Measurements from ENCODE around the gene SRGAP3.

SRGAP3 gene

DNA sequence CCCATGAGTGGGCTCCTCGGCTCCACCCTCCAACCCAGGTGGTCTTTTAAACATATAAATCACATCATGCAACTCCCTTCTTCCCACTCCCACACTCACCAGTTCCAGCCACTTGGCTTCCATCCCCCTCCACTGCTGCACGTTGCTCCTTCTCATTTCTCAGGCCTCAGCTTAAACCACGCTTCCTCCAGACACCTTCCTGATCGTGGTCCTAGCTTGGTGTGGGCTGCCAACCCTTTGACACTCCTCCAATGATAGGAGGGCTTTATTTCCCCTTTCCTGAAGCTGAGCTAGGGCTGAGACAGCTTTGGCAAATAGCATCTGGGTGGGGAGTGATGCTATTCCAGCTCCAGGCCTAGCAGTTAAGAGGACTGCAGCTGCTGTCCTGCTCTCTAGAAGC, 130.1 kb downstream of the SRGAP3 start:
- TF ChIP-seq TAF1 (IDR thresholded peaks at IDR 0.05; ENCODE audit: borderline replicate concordance, low read depth, low read length) = no peak
- no peak for TF ChIP-seq POLR2AphosphoS5 (IDR thresholded peaks at IDR 0.05; ENCODE audit: low read depth, low read length)
- no peak for TF ChIP-seq POLR2A (IDR thresholded peaks at IDR 0.05; ENCODE audit: low read depth, low read length)
- FAIRE-seq (no peak), DNase-seq (ENCODE audit: insufficient read length) (no peak)

DNA sequence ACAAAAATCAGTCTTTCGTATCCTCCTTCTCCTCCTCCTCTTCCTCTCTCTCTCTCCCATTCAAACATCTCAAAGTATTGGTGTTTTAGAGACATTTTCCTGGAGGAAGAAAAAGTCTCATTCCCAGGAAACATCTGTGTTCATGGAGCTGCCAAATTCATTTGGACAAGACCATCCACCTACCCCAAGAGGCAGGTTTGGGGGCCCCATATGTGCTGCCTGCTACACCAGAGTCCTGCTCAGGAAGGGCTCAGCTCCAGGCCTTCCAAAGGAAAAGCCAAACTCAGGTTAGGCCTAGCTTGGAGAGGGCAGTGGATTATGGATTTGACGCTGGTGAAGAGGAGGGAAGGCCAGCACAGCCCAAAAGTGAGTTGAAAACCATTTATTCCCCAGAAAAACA, 131.2 kb downstream of the SRGAP3 start:
- no peak for TF ChIP-seq POLR2A (IDR thresholded peaks at IDR 0.05; ENCODE audit: low read depth, low read length)
- no peak for TF ChIP-seq POLR2AphosphoS5 (IDR thresholded peaks at IDR 0.05; ENCODE audit: low read depth, low read length)
- no peak for TF ChIP-seq TAF1 (IDR thresholded peaks at IDR 0.05; ENCODE audit: borderline replicate concordance, low read depth, low read length)
- no peak for FAIRE-seq

DNA sequence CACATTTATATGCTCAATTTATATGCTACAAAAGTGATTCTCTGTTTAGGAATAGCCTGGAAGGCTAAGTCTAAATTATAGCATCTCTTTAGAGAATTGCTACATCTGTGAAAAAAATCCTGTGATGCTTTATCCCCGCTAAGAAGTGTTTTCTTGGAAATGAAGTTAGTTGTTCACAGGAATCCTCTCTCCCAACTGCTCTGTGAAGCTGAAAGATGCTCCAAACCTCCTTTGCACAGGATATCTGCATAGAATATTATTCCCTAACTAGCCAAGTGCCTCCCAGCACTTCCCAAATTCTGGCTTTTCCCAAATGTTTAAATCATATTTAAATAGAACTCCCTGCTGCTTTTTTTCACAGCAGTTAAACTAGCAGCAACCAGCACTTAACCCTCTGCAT, 132.2 kb downstream of the SRGAP3 start:
- TF ChIP-seq TAF1 (IDR thresholded peaks at IDR 0.05; ENCODE audit: borderline replicate concordance, low read depth, low read length) (no peak), POLR2AphosphoS5 (IDR thresholded peaks at IDR 0.05; ENCODE audit: low read depth, low read length) (no peak), POLR2A (IDR thresholded peaks at IDR 0.05; ENCODE audit: low read depth, low read length) (no peak)
- no peak for FAIRE-seq

More for the DNA sequence above, 131.2 kb downstream of the SRGAP3 start:
- DNase-seq (ENCODE audit: insufficient read length) = no peak

DNA sequence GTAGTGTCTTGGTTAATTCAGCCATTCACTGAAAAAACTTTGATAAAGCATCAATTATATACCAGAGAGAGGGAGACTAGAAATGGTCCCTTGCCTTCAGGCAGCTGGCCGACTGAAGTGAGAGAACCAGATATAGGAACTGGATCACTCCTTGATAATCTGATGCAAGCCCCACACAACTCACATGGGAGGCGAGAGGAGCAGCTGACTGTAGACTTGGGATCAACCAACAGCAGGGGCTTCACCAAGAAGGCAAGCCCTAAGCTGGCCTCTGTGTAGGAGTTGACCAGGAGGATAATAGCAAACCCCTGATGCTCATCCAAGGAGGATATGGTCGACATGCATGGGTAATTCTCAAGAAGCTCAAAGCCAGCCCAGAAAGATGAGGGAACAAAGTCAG, 133.1 kb downstream of the SRGAP3 start:
- TF ChIP-seq POLR2A (IDR thresholded peaks at IDR 0.05; ENCODE audit: low read depth, low read length) = no peak
- no peak for TF ChIP-seq TAF1 (IDR thresholded peaks at IDR 0.05; ENCODE audit: borderline replicate concordance, low read depth, low read length)
- no peak for TF ChIP-seq POLR2AphosphoS5 (IDR thresholded peaks at IDR 0.05; ENCODE audit: low read depth, low read length)
- DNase-seq (ENCODE audit: insufficient read length) (no peak), FAIRE-seq (no peak)

More for the DNA sequence above, 132.2 kb downstream of the SRGAP3 start:
- DNase-seq (ENCODE audit: insufficient read length) = no peak

DNA sequence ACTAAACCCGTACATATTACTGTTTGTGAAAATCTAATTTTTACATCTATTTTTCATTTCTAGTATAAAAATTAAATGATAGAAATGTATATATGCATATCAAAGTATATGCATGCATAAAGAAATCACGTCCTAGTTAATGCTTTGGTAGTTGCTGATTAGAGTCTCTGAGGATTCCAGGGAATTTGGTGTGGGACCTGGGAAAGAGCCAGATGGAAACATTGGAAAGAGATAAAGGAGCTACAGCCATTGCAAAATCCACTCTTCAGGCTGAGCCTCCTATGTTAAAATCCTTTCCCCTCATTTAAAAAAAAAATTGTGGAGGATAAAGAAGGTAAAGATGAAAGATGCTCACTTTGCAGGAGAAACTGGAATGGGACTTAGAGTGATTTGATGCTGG, 134.1 kb downstream of the SRGAP3 start:
- no peak for TF ChIP-seq TAF1 (IDR thresholded peaks at IDR 0.05; ENCODE audit: borderline replicate concordance, low read depth, low read length)
- no peak for TF ChIP-seq POLR2A (IDR thresholded peaks at IDR 0.05; ENCODE audit: low read depth, low read length)
- TF ChIP-seq POLR2AphosphoS5 (IDR thresholded peaks at IDR 0.05; ENCODE audit: low read depth, low read length) = no peak
- FAIRE-seq (no peak), DNase-seq (ENCODE audit: insufficient read length) (no peak)

DNA sequence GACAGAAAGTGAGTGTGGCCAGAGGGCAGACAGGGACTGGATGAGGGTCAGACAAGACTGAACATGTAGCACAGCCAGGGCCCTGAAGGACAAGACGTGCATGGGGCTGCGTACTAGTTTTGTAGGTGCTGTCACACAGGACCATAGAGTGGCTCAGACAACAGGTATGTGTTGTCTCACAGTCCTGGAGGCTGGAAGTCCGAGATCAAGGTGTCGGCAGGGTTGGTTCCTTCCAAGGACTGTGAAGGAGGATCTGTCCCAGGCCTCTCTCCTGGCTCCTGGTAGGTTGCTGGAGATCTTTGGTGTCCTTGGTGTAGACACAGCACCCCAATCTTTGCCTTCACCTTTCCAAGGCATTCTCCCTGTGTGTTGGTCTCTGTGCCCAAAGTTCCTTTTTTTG, 136.4 kb downstream of the SRGAP3 start:
- TF ChIP-seq POLR2AphosphoS5 (IDR thresholded peaks at IDR 0.05; ENCODE audit: low read depth, low read length) = no peak
- TF ChIP-seq POLR2A (IDR thresholded peaks at IDR 0.05; ENCODE audit: low read depth, low read length) = no peak
- TF ChIP-seq TAF1 (IDR thresholded peaks at IDR 0.05; ENCODE audit: borderline replicate concordance, low read depth, low read length) = no peak
- FAIRE-seq (no peak), DNase-seq (ENCODE audit: insufficient read length) (no peak)

DNA sequence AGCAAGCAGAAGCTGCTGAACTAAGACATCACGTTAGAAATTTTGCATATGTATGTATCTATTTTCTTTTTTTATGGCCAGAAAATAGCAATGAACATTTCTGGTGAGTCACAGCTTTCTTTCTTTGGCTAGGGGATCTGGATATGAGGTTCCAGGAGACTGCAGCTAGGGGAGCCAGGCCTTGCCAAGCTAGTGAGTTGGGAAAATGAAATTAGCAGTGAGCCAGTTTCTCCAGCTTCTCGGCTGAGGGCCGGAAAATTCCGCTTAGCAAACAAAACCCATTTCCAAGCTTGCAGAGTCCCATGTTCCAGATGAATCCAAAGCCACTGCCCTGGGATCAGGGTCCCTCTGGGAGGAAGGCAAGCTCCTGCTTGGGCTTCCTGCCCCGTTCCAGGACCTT, 137.6 kb downstream of the SRGAP3 start:
- no peak for DNase-seq (ENCODE audit: insufficient read length)
- FAIRE-seq = no peak
- TF ChIP-seq POLR2AphosphoS5 (IDR thresholded peaks at IDR 0.05; ENCODE audit: low read depth, low read length) (no peak), TAF1 (IDR thresholded peaks at IDR 0.05; ENCODE audit: borderline replicate concordance, low read depth, low read length) (no peak), POLR2A (IDR thresholded peaks at IDR 0.05; ENCODE audit: low read depth, low read length) (no peak)

DNA sequence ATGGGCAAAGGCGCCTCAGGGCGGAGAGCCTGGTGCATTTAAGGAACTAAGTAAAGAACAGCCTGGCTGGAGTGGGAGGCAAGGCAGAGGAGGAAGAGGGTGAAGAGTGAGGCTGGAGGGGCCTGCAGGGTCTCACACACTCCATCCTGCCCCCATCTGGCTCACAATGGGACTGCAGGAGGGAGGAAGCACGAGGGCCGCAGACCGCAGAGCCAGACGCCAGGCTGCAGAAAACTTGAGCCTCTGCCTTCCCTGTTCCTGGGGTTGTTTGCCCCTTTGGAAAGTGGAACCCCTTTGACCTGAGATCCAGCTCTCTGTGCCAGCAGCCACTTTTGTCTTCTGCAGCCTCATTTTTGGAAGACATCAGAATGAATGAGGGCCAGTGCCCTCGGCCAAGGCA, 138.0 kb downstream of the SRGAP3 start:
- FAIRE-seq = no peak
- TF ChIP-seq POLR2A (IDR thresholded peaks at IDR 0.05; ENCODE audit: low read depth, low read length) (no peak), POLR2AphosphoS5 (IDR thresholded peaks at IDR 0.05; ENCODE audit: low read depth, low read length) (no peak), TAF1 (IDR thresholded peaks at IDR 0.05; ENCODE audit: borderline replicate concordance, low read depth, low read length) (no peak)
- no peak for DNase-seq (ENCODE audit: insufficient read length)

DNA sequence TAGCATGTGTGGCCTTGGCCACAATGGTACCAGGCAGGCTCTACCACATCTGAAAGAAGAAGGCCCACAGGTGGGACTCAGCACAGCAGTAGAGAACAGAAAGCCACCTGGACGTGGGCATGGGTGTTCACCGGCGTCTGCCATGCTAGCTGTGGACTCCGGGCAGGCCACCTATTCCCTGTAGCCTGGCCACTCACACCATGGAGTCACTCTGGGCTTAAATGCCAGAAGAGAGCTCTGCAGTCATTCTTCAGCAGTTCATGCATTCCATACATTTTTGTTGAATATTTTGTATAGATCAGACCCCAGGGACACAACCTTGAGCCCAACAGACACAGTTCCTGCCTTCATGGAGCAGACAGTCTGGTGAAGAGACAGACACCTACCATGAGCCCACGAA, 138.6 kb downstream of the SRGAP3 start:
- TF ChIP-seq POLR2AphosphoS5 (IDR thresholded peaks at IDR 0.05; ENCODE audit: low read depth, low read length) = no peak
- TF ChIP-seq TAF1 (IDR thresholded peaks at IDR 0.05; ENCODE audit: borderline replicate concordance, low read depth, low read length) = no peak
- FAIRE-seq (no peak), DNase-seq (ENCODE audit: insufficient read length) (no peak)

DNA sequence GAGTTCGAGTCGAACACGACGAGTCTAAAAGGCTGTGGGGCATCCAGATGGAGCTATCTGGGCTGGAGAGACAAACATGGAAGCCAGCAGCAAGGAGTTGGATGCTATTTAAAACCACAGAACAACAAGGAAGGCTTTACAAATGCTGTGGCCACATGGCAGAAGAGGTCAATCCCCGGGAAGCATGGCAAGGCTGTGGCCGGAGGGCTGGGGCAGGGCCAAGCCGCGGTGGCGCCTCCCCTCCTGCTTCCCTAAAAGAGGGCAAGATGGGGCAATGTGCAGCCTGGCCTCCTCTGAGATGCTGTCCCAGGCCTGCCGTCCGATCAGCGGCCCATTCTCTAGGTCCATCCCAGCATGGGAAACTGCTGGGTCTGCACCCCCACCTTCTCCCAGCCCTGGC, 139.1 kb downstream of the SRGAP3 start:
- no peak for TF ChIP-seq POLR2A (IDR thresholded peaks at IDR 0.05; ENCODE audit: low read depth, low read length)
- TF ChIP-seq POLR2AphosphoS5 (IDR thresholded peaks at IDR 0.05; ENCODE audit: low read depth, low read length) = no peak
- TF ChIP-seq TAF1 (IDR thresholded peaks at IDR 0.05; ENCODE audit: borderline replicate concordance, low read depth, low read length) = no peak
- DNase-seq (ENCODE audit: insufficient read length) (no peak), FAIRE-seq (no peak)

DNA sequence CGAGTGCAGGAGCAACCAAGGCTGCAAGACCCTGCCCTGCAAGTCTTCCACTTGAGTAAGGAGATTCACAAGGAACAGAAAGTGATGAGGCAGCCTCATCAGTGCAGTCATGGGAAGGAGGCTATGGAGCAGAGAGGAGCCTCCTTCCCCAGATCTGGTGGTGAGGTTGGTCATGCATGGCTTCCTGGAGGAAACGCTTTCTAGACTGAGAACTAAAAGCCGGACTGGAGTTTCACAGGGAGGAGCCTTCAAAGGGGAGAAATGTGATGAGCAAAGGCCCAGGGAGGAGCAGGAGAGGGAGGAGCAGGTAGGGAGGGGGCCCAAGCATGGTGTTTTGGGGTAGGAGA, 139.9 kb downstream of the SRGAP3 start:
- DNase-seq (ENCODE audit: insufficient read length) (no peak), FAIRE-seq (no peak)
- TF ChIP-seq POLR2A (IDR thresholded peaks at IDR 0.05; ENCODE audit: low read depth, low read length) = no peak
- TF ChIP-seq POLR2AphosphoS5 (IDR thresholded peaks at IDR 0.05; ENCODE audit: low read depth, low read length) = no peak
- no peak for TF ChIP-seq TAF1 (IDR thresholded peaks at IDR 0.05; ENCODE audit: borderline replicate concordance, low read depth, low read length)

DNA sequence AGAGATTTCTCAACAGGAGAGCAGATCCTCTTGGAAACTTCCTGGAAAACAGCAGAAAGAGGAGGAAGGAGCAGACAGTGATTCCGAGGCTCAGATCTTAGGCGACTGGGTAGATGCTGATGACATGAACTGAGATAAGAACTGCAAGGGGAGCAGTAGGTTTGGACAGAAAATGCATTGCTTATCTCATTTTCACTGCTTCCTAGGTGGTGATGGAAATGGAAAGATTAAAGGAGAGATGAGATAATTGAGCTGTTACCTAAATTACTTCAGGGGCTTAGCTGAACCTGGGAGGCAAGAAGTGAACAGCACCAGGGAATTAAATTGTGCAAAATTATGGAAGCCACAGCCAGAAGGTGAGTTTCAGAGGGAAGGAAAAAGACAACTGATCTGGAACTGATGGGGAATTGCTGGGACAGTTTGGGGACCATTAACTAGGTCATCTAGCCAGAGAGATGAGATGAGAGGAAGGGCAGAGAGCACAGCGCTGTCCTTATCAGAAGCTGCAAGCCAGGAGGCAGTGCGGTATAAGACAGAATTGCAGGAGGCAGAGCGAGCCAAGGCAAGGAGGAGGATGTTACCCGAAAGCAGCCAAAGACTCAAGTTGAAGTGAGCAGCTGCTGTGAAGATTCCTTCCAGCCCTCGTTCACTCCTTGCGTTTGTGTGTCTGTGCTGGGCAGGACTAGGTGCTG, 140.4 kb downstream of the SRGAP3 start:
- no peak for FAIRE-seq
- DNase-seq (ENCODE audit: insufficient read length) = no peak
- TF ChIP-seq POLR2A (IDR thresholded peaks at IDR 0.05; ENCODE audit: low read depth, low read length) (no peak), TAF1 (IDR thresholded peaks at IDR 0.05; ENCODE audit: borderline replicate concordance, low read depth, low read length) (no peak), POLR2AphosphoS5 (IDR thresholded peaks at IDR 0.05; ENCODE audit: low read depth, low read length) (no peak)
